Umbilical cord (tissue), 2 donors: ENCODE data around the gene LDLRAD3. TPM values are rescaled to one million over a fixed set of nuclear protein-coding genes. Genes with fewer than 3 reads are reported as not detected.

Source experiments
- DNase-seq: peaks from one replicate; pipeline ENCODE4 v3.0.0-alpha.2; 2015; ENCODE audit warnings: low spot score
- total RNA-seq: library from RNA; depleted of rRNA; stranded (reverse); fragments of >200 nt; gene quantifications from one replicate; pipeline ENCODE4 v1.2.3, GENCODE V29; 2014; ENCODE audit warnings: low replicate concordance; ENCODE audit not compliant: insufficient read depth

LDLRAD3 gene
- total RNA-seq, 1 donor from 2014 or later, result 28.9 TPM

- peak; percentile 50 for DNase-seq
Observed at GRCh38 chr11:36265793-36266628, 322.1 kb downstream of the LDLRAD3 start.

- no peak for DNase-seq
Observed at GRCh38 chr11:36266767-36267166, 322.9 kb downstream of the LDLRAD3 start.

- DNase-seq, result no peak
Observed at GRCh38 chr11:36268337-36268985, 324.6 kb downstream of the LDLRAD3 start.

GRCh38 chr11:36270701-36271100 lies 326.8 kb downstream of the LDLRAD3 start:
- no peak for DNase-seq

DNA sequence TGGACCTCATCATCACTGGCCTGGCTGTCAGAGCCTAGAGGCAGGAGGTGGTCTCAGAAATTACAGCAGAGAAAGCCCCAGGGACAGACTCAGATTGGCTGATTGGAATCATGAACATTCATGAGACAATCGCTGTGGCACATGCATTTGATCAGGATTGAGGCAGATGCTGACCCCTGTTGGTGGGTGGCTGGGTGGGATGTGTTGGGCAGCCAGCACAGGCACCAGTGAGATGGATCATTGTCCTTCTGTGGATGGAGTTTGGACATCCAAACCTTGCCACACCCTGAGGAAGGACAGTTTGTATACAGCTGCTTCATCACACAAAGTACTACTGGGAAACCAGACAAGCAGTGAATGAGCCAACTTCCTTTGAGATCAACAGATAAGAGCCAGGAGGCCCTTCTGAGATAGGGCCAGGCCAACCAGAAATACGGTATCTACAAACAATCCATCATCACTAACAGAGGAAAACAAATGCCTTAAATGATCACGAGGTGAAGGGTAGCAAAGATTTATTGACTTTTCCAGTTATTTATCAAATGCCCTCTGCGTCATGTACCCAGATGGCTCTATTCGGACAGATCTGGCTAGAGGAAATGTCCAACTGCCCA lies 328.0 kb downstream of the LDLRAD3 start:
- DNase-seq, result no peak

GRCh38 chr11:36273110-36273509 lies 329.2 kb downstream of the LDLRAD3 start:
- DNase-seq, result no peak

DNA sequence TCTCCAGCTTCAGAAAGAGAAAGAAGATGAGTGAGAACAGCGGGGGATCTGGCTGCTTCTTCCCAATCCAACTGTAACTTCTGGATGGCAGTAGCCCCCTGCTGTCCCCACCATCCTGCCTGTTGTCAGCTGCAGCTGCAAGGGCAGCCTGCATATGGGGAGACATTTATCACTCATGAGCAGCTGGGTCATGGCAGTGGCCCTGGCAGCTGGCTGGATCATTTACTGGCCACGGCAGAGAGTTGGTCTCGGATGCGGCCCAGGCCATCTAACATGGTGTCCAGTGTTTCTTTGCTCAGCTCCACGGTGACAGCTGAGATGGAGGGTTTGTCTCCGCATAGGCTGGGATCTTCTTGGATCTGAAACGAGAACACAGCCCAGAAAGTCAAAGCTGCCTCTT lies 330.6 kb downstream of the LDLRAD3 start:
- DNase-seq, result no peak

- no peak for DNase-seq
Observed at GRCh38 chr11:36278531-36279282, 334.8 kb downstream of the LDLRAD3 start.

GRCh38 chr11:36280531-36280930 lies 336.7 kb downstream of the LDLRAD3 start:
- DNase-seq, result no peak
